Loucy (cell line): ENCODE data around the gene SAMD4B.

Experiments used
- CTCF ChIP-seq: fragments of 200-600 bp; sonication (generic); conservative IDR thresholded peaks from 2 replicates; pipeline ENCODE4 v1.5.1; 2014; ENCODE audit warnings: mild to moderate bottlenecking, antibody characterized with exemption, low read length
- EZH2phosphoT487 ChIP-seq: fragments of 200-600 bp; IDR thresholded peaks from 2 replicates; pipeline ENCODE4 v1.6.1; 2018; ENCODE audit warnings: antibody characterized with exemption, mild to moderate bottlenecking, moderate library complexity, borderline replicate concordance

GRCh38 chr19:39405958-39406655 lies 63.9 kb downstream of the SAMD4B start:
- TF ChIP-seq CTCF (no peak), EZH2phosphoT487 (no peak)
